GM21381 (cell line): ENCODE measurements around the gene F8A3.
"Not testable (repeated sequence)": the region's sequence is repeated elsewhere in the genome, so short reads cannot be mapped to it uniquely, and the experiment has no call there.

ENCODE experiments used
- ATAC-seq: cut with Tn5 transposase; IDR thresholded peaks from one replicate; pipeline ENCODE4 v1.9.1; 2021; ENCODE audit warnings: mild to moderate bottlenecking, moderate library complexity; ENCODE audit not compliant: unreplicated experiment

Gene F8A3

DNA sequence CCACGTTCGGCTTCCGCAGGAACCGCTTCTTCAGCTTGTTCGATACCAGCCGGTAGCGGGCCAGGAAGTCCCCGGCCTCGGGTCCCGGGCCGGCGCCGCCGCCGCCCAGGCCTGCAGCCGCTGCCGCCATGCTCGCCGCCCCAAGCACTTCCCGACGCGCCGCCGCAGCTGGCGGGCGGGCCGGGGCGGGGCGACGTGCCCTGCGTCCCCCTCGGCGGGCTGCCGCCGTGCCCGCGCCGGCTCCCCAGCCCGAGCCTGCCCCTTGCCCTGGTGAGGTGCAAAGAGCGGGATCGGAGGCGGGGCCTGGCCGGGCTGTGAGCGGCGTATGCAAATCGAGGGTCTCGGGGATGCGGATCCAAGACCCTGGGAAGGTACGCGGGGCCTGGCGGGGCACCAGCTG, at the start of gene F8A3:
Gene F8A3, minus strand, starts transcription at position 150 of the 400 bp plus-strand sequence. Its CDS starts 20 bp downstream, at position 130.
- ATAC-seq, result peak; percentile 76

DNA sequence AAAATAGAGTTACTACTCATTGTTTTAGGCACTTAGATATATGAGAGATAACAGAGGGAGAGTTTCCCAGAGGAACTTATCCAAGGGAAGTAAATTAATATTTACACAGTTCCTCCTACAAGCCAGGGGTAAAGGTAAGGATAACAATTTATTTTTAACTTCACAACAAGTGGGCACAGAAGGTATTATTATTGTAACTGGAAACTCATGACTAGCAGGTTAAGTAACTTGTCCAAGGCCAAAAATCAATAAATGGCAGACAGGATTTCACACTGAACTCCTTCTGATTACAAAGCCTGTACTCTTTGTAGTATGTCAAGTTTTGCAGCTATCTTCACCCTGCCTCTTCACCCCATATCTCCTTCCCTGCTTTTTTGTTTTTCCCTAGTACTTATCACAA, 46.9 kb upstream of the F8A3 start:
- no peak for ATAC-seq

DNA sequence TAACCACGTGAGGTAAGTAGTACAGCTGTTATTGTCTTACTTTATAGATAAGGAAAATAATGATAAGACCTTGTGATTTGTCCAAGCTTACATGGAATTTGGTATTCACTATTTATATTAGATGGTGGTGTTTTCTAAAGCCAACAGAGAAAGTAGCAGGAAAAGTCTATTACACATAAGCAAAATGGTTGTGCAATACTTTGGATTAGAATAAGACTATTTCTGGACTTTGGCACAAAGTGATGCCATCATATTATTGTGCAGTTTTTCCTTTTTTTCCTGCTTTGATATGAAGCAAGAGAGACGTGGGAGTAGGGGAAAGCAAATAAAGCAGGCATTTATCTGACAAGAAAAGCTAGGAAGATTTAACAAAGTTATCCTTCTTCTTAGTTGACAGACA, 36.7 kb upstream of the F8A3 start:
- not testable (repeated sequence) for ATAC-seq

DNA sequence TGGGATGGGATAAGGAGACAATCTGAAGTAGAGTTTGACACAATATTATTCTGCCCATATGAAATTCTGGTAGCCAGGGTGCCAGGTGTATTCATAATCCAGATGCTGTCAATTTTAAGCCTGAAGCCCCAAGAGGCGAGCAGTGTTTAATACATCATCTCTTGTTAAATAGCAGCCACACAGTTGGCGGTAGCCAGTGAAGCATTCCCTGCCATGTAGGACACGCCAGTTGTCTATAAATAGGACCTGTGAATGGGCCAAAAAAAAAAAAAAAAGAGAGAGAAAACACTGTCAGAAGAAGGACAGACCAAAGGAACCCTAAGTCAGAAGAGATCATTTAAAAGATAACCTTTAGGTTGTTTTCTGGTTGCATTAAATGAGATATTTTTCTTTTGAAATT, 33.0 kb upstream of the F8A3 start:
- not testable (repeated sequence) for ATAC-seq

DNA sequence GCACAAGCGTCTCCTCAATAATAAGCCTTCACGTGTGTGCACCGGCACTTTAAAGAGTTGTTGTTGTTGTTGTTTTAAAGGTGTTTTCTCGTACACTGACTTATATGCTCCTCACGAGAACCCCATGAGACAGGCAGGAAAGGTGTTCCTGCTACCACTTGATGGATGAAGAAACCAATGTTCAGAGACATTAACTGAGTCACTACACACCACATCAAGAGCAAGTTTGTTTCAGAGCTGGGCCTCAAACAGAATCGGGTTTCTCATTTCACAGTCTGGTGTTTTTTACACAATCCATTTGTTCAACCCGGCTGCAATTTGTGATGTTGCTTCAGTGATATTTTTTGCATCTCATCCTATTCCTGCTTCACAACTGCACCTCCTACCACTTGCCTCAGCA, 18.7 kb upstream of the F8A3 start:
- not testable (repeated sequence) for ATAC-seq

DNA sequence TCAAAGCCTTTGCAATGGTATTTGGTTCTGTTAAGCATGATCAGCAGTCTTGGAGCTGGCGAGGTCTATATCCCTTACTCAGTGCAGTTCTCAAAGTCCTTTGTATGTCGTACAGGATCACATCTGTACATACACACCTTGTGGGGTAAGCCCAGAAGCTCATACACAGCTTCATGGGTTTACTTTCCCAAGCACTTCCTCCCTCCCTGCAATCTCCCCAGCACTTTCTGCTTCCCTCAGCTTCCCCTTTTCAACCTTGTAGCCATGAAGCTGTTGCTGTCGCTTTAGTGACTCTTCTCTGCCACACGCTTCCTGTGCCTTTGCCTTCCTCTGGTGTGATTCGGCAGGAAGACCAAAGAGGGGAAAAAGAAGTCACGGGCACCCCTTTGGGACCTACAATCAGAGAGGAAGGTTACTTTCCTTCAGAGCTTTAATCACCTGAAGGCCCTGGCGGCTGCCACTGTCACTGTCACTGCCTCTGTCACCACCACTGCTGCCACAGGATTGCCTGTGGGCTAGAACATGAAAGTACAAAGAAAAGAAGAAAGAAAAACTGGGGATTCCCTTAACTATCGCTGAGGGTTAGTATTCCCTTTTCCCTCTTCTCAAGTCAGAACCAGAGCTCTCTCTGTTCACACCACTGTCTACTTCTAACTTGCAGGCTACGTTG, 8.0 kb upstream of the F8A3 start:
- ATAC-seq, result peak; percentile 73

DNA sequence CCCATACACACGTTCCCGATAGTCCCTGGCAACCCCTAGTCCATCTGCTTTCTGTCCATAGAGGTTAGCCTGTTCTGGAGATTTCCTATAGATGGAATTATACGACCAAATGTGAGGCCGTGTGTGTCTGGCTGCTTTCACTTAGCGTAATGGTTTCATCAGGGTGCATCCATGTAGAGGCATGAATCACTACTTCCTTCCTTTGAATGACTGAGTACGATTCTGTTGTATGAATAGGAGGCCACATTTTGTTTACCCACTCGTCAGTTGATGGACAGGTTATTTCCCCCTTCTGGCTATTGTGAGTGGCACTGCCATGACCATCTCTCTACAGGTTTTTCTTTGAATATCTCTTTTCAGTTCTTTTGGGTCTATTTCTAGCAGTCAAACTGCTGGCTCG, 2.1 kb upstream of the F8A3 start:
- ATAC-seq, result not testable (repeated sequence)

DNA sequence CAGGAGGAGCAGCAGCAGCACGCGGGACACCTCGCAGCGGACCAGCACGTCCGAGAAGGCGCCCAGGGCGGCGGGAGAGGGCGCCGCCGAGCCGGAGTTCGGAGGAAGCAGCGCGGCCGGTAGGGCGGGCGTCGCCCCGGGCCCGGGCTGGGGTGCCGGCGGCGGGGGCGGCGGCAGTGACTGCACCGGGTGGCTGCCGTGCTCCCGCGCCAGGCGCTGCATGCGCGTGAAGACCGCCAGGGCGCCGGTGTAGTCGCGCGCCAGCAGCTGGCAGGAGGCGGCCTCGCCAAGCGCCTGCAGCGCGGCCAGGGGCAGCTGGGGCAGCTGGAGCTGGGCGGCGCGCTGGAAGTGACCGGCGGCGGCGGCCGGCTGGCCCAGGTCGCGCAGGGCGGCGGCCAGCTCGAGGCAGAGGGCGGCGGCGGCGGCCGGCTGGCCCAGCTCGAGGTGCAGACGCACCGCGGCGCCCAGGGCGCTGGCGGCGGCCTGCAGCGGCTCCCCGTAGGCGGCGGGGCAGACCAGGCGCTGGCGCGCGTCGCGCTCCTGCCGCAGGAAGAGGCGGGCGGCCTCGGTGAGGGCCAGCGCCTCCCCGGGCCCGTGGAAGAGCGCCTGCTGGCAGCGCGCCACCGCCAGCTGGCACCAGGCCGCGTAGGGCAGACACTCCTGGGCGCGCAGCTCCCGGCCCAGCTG, 516 bp downstream of the F8A3 start:
- ATAC-seq, result peak; percentile 55

DNA sequence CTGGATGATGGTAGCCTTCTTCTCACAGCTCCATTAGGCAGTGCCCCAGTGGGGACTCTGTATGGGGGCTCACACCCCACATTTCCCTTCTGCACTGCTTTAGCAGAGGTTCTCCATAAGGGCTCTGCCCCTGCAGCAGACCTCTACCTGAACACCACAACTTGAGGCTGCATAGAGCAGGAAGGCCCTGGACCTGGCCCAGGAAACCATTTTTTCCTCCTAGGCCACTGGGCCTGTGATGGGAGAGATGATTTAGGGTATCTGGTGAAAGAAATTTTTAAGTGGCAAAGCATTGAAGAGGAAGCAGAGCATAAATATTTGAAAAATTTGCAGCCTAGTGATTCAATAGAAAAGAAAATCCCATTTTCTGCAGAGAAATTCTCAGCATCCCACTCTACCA, 17.3 kb downstream of the F8A3 start:
- ATAC-seq, result no peak

DNA sequence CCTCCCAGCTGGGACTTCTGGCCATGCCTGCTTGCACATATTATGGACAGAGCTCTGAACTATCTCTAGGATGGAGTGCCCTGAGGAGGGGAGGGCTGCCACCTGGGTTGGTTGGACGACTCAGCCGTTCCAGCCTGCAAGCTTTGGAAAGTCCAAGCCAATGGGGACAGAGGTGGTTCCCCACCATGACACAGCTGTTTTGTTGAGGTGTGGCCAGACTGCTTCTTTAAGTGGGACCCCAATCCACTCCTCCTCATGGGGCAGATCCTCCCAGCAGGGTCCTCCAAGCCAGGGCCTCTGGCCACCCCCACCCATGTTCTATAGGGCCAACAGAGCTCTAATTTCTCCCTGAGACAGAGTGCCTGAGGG, 22.7 kb downstream of the F8A3 start:
- ATAC-seq, result no peak

DNA sequence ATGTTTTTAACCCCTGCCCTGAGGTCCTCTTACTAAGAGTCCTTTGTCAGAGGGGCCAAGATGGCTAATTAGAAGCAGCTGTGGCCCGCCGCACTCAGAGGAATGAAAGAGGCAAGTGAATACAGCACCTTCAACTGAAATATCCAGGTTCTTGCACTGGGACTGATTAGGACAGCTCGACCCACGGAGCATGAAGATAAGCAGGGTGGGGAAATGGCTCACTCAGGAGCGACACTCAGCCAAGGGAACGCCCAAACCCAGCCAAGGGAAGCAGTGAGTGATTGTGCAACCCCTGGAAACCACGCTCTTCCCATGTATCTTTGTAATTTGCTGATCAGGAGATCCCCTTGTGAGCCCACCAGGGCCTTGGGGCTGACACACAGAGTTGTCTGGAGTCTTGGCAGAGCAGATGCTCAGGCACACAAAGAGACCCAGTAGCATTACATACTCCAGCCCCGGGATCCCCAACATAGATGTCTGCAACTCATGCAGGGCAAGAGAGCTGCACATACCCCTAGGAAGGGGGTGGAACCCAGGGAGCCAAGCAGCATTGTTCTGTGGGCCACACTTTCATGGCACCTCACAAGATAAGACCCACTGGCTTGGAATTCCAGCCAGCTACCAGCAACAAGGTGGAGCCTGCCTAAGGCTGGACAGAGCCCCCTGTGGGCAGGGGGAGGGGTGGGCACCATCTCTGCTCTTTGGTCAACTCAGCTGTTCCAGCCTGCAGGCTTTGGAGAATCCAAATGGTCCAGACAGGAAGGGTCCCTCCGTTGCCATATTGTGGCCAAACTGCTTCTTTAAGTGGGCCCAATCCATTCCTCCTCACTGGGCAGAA, 23.3 kb downstream of the F8A3 start:
- ATAC-seq, result no peak

DNA sequence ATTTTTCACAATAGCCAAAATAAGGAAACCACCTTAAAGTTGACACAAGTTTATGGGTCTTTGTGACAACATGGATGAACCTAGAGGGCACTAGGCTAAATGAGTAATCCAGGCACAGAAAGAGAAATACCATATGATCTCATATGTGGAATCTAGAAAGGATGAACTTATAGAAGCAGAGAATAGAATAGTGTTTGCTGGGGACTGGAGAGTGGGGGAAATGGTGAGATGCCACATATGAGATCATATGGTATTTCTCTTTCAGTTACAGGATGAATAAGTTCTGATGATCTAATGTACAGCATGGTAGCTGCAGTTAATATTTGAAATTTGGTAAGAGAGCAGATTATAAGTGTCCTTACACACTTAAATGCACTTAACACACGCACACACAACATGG, 40.7 kb downstream of the F8A3 start:
- no peak for ATAC-seq
